D721Med (cell line): ENCODE data around the gene POM121L2.

Experiments
- DNase-seq: peaks from one replicate; pipeline ENCODE4 v3.0.0; 2011; ENCODE audit warnings: low spot score; ENCODE audit not compliant: insufficient read length
- FAIRE-seq: peaks from 2 replicates; lab custom pipeline; 2011; peaks lifted over from hg19 to GRCh38; lab: Jason Lieb, UNC
- CTCF ChIP-seq: IDR thresholded peaks from 2 replicates; pipeline ENCODE4 v1.5.1; 2012; ENCODE audit warnings: mild to moderate bottlenecking, control low read depth; ENCODE audit not compliant: insufficient read depth; ENCODE audit errors: missing control alignments

Gene POM121L2

GRCh38 chr6:27327023-27327738, 15.1 kb upstream of the POM121L2 start:
- DNase-seq (no peak), FAIRE-seq (no peak)
- no peak for TF ChIP-seq CTCF

GRCh38 chr6:27321901-27322300, 9.8 kb upstream of the POM121L2 start:
- DNase-seq (no peak), FAIRE-seq (no peak)
- no peak for TF ChIP-seq CTCF

- FAIRE-seq (no peak), DNase-seq (no peak)
- TF ChIP-seq CTCF = no peak
These were observed 9.3 kb upstream of the POM121L2 start for GRCh38 chr6:27321370-27321769.

- FAIRE-seq = no peak
- no peak for TF ChIP-seq CTCF
- DNase-seq = no peak
These were observed 6.9 kb upstream of the POM121L2 start for GRCh38 chr6:27318973-27319372.

- no peak for TF ChIP-seq CTCF
- no peak for DNase-seq
- no peak for FAIRE-seq
These were observed 2.0 kb upstream of the POM121L2 start for GRCh38 chr6:27314046-27314445.

- TF ChIP-seq CTCF = no peak
- DNase-seq = no peak
- FAIRE-seq = no peak
These were observed 838 bp upstream of the POM121L2 start for GRCh38 chr6:27312950-27313271.

- TF ChIP-seq CTCF = no peak
- FAIRE-seq (no peak), DNase-seq (no peak)
These were observed 297 bp downstream of the POM121L2 start for GRCh38 chr6:27311806-27312145.
